H4 (cell line): ENCODE data around the gene FBXO45. TPM values are rescaled to one million over a fixed set of nuclear protein-coding genes. Genes with fewer than 3 reads are reported as not detected.
"Not testable (repeated sequence)": the region's sequence is repeated elsewhere in the genome, so short reads cannot be mapped to it uniquely, and the experiment has no call there.

Experiments used
- DNase-seq: peaks from one replicate; pipeline ENCODE4 v3.0.0-alpha.2; 2015; ENCODE audit warnings: low spot score
- total RNA-seq: library from RNA; depleted of rRNA; stranded (reverse); fragments of >200 nt; shearing (Covaris generic); gene quantifications from 2 replicates; pipeline ENCODE4 v1.2.3, GENCODE V29; 2014; rRNA removed

Gene FBXO45
- total RNA-seq, 1 experiment from 2014 or later = 19.2 TPM

DNA sequence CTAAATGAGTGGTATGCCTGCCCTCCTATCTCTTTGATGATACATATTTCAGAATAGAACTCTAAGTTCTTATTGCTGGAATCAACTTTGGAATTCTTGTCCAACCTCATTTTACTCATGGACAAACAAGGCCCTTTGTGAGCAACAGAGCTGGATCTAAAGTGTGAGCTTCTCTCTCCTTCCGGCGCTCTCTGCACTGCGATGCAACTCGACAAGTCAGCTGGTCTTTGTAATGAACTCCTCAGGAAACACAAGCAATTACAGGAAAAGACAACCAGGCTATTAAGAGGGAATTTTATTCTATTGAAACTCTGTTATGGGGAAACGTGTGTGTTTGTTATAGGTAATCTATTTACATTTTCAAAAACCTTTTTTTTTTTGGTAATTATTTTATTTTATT, 50.8 kb downstream of the FBXO45 start:
- DNase-seq = no peak

DNA sequence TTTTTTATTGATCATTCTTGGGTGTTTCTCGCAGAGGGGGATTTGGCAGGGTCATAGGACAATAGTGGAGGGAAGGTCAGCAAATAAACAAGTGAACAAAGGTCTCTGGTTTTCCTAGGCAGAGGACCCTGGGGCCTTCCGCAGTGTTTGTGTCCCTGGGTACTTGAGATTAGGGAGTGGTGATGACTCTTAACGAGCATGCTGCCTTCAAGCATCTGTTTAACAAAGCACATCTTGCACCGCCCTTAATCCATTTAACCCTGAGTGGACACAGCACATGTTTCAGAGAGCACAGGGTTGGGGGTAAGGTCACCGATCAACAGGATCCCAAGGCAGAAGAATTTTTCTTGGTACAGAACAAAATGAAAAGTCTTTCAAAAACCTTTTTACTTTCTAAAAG, 51.2 kb downstream of the FBXO45 start:
- DNase-seq = not testable (repeated sequence)

- DNase-seq = no peak
Measured at GRCh38 chr3:196620161-196620604, 51.7 kb downstream of the FBXO45 start.

DNA sequence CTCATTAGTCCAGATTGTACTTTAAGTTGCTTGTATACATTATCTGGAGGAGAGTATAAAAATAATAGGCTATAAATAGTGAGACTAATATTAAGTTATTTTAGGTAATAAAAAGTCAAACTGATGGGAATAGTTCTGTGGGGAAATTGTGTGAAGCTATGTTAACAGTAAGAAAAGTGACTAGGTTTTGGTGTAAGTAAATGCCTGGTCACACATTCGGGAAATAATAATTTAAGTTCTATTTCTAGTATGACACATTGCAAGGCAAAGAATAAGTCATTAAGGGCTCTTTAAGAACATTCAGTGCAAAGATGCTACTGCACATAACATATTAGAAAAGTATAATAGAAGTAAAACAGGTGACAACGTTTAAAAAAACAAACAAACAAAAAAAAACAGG, 52.2 kb downstream of the FBXO45 start:
- no peak for DNase-seq

DNA sequence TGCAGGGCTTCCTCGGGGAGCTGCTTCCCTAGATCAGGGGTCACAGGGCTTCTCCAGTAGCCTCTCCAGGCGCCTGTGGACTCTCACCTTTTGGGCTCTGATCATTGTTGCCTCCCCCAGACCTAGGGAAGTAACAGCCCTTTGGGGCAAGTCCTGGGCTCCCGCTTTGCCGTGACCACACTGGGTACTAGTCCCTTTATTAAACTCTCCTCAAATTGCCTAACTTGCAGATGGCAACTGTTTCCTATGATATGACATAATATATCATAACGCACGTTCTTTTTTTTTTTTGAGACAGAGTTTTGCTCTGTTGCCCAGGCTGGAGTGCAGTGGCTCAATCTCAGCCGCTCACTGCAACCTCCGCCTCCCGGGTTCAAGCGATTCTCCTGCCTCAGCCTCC, 53.2 kb downstream of the FBXO45 start:
- no peak for DNase-seq

GRCh38 chr3:196624067-196624790, 55.8 kb downstream of the FBXO45 start:
- DNase-seq = no peak

DNA sequence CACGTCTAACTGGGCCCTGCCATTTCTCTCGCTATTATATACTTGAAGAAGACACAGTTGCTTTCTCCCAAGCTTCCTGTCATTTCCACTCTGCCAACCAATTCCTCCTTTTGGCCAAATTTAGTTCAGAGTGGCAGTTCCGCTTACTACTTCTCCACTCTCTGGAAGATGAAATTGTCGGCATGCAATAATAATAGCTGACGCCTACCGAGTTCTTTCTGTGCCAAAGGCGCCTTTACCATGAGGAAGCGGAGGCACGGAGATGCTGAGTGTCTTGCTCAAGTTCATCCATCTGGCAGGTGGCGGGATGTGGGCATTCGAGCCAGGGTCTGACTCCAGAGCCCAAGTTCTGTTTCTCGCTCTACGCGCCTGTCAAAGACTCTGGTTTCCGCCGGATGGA, 56.4 kb downstream of the FBXO45 start:
- no peak for DNase-seq

DNA sequence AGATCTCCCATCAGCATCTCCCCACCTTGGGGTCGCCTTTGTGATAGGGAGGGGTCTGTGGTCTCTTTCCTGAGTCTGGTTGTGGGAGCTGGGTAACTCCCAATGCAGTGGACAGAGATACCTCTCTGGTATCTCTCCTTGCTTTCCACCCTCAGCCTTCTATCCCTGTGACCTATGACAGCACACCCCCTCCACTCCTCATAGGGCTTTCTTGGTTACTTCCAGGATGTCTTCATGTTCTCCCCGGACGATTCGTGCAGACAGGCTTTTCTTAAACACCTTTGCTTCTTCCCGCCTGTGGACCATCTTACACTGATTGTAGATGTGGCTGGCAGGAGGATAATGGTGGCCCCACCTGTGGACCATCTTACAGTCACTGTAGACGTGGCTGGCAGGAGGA, 56.9 kb downstream of the FBXO45 start:
- no peak for DNase-seq

DNA sequence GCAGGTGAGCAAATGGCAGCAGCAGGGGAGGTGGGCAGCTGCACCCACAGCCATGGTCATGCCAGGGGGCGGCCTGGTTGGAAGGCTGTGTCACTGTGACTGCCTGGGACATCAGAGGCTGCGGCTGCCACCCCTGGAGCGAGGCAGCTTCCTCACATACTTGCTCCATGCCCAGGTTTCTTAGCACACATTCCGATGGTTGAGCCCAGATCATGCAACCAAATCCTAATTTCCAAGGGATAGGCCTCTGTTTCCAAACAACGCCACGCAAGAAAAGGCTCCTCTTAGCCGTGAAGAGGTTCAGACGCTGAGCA, 59.4 kb downstream of the FBXO45 start:
- DNase-seq = no peak

DNA sequence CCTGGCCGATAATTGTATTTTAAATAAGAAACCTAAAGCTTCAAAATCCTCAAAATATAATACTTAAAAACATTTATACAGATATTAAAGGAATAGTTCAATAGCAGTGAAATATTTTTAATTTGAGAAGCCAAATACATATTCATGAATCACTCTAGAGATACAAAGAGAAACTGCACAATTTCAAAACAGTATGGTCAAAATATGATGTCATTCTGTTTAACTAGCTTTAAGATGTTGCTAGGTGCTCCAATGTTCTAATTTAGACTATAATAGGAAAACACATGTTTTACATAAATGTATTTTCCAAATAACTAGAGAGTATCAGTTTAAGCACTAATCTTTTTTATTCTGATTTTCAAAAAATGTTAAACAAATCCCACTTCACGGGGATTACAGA, 60.8 kb downstream of the FBXO45 start:
- no peak for DNase-seq

DNA sequence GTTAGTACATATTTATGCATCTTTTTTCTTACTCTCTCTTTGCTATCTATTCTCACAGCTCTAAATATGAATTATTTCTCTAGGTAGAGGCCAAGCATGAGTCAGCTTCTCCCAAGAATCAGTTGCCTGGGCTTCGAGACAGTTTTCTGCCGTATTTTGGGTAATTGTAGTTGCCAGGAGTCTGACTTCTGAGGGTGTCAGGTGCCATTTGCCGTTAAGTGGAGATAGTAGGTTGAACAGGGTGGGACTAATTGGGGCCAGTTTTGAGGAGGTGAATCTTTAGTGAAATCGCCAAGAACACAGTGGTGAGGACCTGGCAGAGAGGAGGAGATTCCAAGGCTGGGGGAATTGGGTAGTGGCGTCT, 63.2 kb downstream of the FBXO45 start:
- no peak for DNase-seq

DNA sequence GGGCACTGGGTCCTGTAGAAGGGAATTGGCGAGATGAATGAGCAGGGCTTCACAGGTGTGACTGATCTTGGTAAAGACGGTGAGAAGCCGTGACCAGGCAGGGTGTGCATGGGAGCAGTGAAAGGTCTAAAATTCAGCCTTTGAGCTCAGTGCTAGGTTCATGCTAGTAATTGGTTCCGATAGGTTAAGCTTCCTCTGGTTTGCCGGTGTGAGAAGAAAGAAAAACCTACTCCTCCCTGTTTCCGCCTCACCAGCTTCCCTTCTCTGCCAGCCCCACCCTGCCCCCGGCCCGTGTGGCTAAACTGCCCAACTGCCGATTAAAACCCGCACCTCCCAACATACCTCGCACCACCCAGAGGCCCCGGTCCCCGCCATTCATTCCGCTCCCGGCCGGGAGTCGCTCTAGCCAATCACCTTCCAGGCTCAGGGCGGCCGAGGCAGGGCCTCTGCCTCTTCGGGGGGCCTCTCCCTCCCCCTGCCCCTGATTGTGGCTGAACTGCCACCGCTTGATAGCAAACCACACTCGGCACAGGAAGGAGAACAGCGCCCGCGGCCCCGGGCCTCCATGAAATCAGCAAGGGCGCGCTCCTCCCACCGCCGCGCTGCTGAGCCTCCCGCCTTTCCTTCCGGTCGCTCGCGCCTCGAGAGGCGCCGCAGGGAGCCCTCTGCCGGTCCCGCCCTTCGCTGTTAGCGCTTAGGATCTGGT, 63.7 kb downstream of the FBXO45 start:
- DNase-seq = peak; percentile 91

- no peak for DNase-seq
Measured at GRCh38 chr3:196633555-196634151, 65.2 kb downstream of the FBXO45 start.

DNA sequence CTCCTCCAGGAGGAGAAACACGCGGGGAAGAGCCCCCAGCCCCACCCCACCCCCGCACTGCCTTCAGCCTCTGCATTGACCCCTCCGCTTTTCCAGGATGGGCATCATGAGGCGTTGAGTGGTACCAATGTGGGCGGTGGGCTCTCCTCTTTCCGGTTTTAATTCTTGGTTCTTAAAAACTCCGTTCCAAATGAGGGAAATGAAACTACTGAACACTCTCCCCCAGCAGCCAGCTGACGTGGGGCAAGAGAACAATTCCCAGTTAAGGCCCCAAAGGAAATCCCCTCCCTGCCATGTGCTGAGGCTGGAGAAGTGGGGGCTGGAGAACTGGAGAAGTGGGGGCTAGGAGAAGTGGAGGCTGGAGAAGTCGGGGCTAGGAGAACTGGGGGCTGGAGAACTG, 65.8 kb downstream of the FBXO45 start:
- no peak for DNase-seq

GRCh38 chr3:196634829-196635228, 66.4 kb downstream of the FBXO45 start:
- no peak for DNase-seq

- DNase-seq = no peak
Measured at GRCh38 chr3:196636369-196637349, 68.2 kb downstream of the FBXO45 start.

DNA sequence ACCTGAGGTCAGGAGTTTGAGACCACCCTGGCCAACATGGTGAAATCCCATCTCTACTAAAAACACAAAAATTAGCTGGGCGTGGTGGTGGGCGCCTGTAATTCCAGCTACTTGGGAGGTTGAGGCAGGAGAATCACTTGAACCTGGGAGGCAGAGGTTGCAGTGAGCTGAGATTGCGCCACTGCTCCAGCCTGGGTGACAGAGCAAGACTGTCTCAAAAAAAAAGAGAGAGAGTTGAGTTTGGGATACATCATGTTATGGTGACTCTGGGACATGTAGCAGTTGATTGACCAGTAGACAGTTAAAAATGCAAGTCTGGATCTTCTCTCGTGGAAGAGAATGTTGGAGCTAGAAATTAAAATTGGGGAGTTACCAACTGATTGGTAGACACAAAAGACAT, 69.5 kb downstream of the FBXO45 start:
- not testable (repeated sequence) for DNase-seq

Other genes with a start within 250 kb of the FBXO45 start
- gene TM4SF19, start 230.3 kb upstream of the FBXO45 start, total RNA-seq = 3.3 and 4.6 TPM in 2 replicates
- 8.0 and 10.2 TPM in 2 replicates for gene UBXN7, start 136.2 kb upstream of the FBXO45 start, total RNA-seq
- gene RNF168, start 64.9 kb upstream of the FBXO45 start, total RNA-seq = 9.5 and 12.6 TPM in 2 replicates
- gene SMCO1, start 53.3 kb upstream of the FBXO45 start, total RNA-seq = not detected in 2 replicates
- 12.4 and 24.1 TPM in 2 replicates for gene WDR53, start 106 bp upstream of the FBXO45 start, total RNA-seq
- gene NRROS, start 71.0 kb downstream of the FBXO45 start, total RNA-seq = 0.02 TPM in 1 of 2 replicates, not detected in the other
- gene CEP19, start 143.6 kb downstream of the FBXO45 start, total RNA-seq = 5.4 and 6.2 TPM in 2 replicates
- gene PIGX, start 143.7 kb downstream of the FBXO45 start, total RNA-seq = 34.1 and 57.3 TPM in 2 replicates
- gene PAK2, start 171.2 kb downstream of the FBXO45 start, total RNA-seq = 24.8 and 51.3 TPM in 2 replicates